Right kidney (tissue), 1 donor: Measurements from ENCODE around the gene POU2F3.

Experiments
- DNase-seq: peaks from one replicate; pipeline ENCODE4 v3.0.0-alpha.2; 2016

POU2F3 gene

DNA sequence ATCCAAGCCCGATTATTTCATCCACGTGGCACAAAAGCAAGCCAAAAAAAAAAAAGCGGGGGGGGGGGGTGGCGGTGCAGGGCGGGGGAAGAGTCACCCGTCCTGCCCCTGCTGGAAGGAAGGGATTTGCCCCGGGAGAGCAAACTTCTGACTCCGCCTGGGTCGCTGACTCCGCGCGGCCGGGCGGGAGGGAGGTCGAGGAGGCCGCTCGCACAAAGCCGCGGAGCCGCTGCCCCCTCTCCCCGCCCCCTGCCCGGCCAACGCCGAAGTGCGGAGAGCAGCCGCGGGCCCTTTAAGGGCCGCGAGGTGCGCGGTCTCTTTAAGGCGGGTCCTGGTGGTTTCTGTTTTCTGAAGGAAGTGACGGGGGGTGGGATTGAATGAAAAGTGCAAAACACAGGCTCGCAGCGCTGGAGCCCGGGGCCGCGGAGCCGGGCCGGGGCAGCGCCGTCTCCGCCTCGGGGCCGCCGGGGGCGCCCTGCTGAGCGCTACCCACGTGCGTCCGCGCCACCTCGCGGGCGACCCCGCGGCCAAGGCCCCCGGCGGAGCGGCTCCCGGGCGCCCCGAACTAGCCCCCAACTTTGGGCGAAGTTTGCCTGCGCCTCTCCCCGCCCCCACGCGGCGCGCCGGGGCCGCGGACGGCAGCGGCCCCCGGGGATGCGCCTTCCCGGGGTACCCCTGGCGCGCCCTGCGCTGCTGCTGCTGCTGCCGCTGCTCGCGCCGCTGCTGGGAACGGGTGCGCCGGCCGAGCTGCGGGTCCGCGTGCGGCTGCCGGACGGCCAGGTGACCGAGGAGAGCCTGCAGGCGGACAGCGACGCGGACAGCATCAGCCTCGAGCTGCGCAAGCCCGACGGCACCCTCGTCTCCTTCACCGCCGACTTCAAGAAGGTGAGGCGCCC lies 29.1 kb upstream of the POU2F3 start, which contains the start of gene OAF:
TSS of gene OAF (plus strand) at position 407 of the 896 bp plus-strand sequence. CDS start at position 655, 248 bp downstream.
- peak; percentile 96 for DNase-seq

DNA sequence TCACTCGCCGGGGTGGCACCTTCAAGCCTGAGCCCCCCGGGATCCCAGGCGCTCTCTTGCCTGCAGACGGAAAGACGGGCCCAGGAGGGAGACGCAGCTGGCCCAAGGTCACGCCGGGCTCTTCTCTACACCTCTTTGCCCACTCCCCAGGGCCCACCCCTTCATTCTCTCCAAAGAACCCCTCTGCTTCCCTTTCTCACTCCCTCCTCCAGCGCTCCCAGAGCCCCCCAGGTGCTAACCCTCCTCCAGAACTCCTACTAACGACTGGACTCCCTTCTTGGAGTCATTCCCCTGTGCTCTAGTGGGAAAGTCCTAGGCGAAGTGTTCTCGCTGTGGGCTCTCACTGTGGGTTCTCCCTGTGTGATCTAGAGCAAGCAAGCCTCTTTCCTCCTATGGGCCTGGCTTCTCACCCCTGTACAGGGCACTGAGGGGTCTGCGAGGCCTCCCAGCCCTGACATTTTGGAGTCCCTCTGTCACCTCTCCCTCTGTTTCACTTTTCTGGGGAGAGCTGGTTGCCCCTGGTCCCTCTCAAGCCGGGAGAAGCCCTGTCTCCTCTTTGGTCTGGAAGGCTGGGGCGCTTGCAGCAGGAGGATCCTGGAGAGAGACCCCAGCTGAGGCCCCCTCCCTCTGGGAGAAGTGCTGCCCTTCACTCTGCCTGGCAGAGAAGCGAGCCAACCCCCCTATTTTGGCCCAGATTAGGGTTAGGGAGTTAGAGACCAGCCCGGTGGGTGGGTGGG lies 28.2 kb upstream of the POU2F3 start:
- no peak for DNase-seq

DNA sequence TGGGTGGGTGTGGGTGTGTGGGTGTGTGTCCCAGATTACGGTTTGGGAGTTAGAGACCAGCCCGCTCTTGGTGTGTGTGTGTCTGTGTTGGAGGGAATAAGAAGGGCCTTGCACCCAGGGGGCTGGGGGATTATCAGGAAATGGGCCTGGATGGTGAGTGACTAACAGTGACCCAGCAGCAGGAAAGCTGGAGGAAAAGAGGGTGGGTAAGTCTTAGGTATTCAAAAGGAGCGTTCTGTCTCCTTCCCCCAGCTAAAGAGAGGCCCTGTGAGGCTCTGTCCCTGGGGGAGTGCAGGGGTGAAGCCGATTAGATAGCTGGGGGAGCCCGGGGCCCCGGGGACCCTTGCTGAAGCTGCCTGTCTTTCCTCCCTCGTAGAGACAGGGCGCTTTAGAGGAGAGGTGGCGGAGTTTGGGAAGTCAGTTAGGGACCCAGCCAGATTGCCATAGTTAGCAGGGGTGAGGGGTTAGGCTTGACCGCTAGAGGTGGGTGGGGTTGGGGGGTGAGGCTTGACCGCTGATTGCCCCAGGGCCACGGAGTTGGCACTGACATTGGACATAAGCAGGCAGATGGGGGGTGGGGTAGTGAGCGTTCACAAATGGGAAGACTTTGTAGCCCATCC lies 27.6 kb upstream of the POU2F3 start:
- no peak for DNase-seq

DNA sequence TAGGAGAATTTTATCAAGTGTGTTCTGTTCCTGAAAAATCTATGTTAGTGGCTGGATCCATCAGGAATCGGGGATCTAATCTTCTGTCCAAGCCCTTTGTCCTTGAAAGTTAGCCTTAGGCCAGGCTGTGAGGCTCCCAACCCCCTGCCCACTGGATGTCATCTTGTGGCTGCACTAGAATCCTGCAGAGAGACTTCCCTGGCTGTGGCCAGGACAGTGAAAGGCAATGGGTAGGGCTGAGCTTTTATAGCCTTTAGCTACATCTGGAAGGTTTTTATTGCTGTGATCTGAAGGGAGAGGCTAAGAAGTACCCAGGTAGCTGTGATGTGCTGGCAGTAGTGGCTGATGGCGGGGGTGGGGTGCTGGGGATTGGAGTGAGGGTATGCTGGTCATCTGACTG lies 27.0 kb upstream of the POU2F3 start:
- no peak for DNase-seq

DNA sequence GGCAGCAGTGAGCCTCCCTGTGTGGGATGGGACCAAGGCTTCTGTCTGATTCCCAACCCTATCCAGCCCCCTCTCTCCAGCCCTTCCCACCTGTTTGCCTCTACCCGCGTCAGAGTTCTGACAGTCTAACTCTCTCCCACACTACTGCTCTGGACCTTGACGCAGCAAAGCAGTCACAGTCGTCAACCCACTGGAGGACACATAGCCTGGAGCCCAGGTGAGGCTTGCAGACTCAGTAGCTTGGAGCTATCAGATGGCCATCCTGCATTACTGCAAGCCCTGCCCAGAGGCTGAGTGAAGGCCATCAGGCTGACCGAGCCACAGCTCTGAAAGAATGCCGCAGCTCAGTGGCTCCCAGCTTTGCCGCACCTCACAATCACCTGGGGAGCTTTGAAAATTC lies 25.4 kb upstream of the POU2F3 start:
- no peak for DNase-seq

DNA sequence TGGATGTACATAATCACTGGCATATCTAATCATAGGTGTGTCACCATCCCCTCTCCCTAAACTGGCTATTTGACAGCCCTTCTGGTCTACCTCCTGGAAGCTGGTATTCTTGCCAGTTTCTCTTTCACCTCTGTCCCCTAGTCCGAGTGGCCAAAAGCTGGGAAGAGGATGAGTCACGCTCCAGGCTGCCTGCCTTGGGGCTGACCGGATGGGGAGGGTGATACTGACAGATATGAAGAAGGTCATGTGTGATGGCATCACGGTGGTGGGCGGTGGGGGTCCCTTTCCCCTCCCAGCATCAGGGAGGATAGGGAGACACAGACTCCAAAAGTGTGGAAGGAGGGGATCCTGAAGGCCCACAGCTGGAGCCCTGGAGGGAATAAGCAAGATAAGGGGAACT lies 24.3 kb upstream of the POU2F3 start:
- no peak for DNase-seq

DNA sequence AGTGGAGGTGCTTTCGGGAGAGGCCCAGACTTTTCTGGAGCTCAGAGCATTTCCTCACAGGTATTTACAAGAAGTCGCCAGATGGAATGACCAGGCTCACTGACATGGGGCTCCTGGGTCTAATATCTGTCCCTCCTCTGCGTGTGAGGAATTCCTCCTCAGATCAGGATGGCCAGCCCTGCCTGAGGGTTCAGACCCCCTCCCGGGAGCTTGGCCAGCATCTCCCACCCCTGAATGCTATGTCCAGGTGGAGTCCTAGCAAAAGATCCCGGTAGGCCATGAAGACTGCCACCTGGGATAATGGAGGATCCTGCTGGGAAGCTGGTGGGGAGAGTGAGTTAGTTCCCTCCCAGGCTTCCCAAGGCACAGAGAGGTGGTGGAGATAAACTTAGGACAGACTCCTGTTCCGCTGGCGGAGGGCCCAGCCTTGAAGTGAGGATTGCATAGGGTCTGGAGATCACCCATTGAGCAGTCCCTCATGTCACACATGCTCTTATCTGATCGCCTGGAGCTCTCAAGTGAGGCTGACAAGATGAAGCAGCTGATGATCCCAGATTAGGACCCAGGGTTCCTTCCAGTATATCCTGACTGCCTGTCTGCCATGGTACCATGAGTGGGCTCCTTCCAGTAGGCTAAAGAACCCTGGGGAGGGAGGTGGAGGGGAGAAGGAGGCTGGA lies 23.4 kb upstream of the POU2F3 start:
- no peak for DNase-seq

DNA sequence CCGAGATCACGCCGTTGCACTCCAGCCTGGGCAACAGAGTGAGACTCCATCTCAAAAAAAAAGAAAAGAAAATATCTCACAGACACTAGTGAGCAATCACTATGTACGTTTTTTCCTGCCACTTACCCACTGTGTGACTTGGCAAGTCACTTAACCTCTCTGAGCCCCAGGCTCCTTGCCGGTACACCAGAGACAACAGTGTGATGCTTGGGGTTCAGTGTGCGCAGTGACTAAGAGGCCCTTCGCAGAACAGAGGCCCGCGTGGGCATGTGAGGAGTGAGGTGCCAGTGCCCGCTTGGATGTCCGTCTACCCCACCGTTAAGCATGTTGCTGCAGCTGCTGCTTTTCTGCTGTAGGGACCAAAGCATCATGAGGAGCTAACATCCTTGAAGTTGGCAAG lies 22.4 kb upstream of the POU2F3 start:
- no peak for DNase-seq

DNA sequence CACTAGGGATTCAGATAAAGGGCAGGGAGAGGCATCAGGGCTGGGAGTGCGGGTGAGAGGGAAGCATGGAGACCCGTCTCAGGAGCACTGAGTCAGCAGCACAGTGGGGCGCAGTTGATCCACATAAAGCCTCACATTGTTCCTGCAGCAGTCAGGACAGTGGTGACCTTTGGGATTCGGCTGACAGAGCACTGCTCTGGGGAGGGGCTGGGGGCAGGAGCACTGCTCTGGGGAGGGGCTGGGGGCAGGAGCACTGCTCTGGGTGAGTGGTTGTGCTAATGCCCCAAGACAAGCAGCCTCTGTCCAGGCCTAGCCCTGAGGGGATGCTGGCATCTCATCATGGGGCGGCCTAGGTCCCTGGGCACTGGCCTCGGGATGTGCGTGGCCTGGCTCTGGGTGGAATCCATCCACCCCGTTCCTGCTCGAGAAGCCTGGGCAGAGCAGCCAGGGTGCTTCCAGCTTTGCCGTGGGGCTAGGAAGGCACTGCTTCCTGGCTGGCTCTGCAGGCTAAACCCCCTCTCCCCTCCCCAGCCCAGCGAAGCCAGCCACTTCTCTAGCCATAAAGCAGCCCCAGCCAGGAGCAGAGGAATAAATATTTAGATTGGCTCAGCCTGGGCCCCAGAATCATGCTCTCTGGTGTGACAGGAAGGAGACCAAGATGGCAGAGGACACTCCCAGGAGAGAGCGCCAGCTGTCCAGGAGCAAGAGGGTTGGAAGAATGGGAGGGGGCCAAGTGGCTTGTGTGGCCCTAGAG lies 21.8 kb upstream of the POU2F3 start:
- DNase-seq, result no peak

DNA sequence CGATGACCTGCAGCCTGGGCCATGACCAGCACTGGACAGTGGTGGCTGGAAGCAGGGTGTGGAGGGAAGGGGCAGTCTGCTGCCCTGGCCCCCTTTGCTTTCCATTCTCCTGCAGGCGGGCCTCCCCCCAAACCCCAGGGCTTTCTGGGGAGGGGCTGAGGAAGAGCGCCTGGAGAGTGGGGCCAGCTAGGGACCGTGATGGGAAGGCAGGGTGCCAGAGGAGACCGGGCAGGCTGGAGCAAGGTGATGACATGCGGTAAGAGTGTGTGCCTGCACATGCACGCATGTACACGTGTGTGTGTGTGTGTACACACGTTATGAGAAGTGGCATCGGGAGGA lies 21.3 kb upstream of the POU2F3 start:
- no peak for DNase-seq

DNA sequence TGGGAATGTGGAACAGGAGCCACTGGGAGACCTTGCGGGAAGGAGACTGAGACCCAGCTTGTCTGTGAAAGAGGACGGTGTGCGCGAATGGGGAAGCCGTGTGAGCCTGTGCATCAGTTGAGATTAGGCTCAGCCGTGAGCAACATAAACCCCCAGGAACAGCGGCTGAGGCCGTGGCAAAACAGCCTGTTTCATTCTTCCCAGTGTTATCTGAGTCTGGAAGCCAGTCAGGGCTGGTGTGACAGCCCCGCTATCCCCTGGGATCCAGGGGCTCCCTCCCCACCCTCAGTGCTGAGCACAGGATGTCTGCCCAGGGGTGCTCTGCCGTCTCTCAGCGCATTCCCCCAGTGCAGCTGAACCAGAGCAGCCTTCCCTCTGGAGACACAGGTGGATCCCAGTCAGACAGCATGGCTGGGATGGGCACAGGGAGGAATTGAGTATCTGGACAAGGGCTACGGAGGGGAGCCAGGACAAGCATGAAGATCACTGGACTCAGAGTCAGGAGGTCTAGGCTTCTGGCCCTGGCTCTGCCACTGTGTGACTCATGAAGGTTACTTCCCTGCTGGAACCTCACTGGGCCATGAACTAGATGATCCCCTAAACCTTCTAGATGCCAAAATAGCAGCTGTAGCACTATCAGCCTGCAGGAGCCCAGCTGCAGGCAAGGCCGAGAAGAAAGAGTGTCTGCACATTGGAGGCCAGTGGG lies 20.6 kb upstream of the POU2F3 start:
- no peak for DNase-seq

DNA sequence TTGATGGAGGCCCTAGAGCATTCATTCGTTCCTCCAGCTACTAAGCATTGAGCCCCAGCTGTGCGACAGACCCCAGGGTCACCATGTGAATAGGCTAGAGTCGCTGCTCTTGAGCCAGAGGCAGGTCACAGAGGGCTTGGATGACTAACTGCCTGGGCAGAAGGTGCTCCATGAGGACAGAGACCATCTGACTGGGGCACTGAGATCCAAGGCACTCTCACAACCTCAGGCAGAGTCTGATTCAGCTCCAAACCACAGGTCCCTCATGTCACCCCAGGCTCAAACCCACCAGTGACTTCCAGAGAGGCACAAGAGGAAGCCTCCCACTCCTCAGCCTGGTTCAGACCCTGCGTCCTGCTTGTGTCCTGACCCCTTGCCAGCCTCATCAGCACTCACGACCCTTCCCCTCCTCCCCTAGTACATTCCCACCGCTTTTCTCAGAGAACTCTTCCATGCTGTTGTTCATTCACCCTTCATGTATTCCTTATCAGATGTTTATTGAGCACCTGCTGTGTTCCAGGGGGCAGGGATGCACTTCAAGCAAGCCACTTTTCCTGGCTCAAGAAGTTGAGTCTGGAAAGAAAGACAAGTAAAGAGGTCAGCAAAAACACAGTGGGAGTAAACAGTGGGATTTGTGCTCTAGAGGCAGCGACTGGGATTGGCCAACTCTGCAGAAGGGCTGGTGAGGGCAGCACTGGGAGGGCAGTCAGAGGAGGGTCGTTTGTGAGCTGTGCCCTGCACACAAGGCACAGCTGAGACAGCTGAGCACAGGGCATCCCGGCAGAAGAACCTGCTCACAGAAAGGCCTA lies 19.8 kb upstream of the POU2F3 start:
- DNase-seq, result no peak

DNA sequence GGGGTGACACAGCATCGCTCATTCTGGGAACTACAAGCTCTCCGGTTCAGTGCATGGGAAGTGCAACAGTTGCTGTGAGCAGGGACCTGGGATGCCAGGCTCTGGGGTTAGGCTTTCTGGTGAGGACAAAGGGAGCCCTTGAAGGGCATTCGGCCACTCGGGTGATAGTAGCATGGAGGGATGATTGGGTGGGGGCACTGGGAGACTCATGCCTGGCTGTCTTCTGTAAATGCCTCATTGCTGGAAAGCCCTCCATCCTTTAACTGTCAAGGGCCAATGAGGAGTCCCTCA lies 19.2 kb upstream of the POU2F3 start:
- no peak for DNase-seq

DNA sequence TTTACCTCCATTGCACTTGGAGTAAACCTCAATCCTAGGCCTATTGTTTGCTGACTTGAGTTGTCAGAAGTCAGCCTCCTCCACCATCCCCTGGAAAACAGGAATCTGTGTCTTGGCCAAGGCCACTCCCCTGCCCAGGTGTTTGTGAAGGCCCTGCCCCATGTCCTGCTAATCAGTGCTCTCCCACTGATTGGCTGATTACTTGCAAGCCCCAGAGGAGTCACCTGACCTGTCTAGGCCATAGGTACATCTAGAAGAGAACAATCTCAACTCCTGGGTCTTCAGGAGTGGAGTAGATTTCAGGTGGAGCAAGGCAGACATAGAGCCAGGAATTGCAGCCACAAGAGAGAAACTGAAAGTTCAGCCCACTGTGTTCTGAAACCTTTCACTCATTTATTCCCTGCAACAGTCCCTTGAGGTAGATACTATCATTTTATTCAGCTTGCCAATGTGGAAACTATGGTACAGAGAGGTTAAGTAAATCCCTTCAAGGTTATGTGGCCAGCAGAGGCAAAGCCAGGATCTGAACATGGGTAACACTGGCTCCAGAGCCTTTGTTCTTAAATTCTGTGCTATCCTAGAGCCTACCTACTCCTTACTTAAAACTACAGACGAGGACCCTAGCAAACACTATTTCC lies 18.7 kb upstream of the POU2F3 start:
- no peak for DNase-seq

DNA sequence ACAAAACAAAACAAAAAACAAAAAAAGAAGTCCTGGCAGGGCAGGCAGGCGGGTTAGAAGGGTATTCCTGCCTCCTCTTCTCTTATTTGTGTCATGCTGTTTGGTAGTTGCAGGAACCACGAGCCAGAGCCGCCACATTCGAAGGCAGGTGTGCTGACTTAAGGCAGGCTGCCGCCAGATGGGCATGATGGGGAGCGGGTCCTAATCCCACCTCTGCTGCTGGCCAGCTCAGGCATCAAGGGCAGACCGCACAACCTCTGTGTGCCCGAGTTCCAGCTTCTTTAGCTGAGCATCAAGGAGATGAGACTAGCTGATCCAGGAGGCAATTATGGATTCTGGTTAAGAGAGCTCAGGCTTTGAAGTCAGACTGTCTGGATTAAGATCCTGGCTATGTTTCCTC lies 17.0 kb upstream of the POU2F3 start:
- DNase-seq, result no peak

DNA sequence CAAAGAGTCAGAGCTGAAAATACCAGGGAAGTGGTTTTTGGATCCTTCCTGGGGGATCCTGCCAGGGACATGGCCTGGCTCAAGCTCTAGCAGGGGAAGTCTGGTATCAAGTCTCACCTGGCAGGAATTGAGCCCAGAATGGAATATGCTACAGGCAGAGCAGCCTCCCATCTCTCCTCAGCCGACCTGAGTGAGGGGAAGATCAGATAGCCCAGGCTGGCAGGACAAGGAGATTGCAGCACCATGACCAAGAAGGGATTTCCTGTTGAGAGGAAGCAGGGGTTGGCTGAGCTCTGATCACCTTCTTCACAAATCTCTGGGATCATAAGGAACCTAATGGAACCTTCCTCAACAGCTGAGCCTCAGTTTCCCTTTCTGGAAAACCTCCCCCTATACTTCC lies 16.1 kb upstream of the POU2F3 start:
- no peak for DNase-seq

DNA sequence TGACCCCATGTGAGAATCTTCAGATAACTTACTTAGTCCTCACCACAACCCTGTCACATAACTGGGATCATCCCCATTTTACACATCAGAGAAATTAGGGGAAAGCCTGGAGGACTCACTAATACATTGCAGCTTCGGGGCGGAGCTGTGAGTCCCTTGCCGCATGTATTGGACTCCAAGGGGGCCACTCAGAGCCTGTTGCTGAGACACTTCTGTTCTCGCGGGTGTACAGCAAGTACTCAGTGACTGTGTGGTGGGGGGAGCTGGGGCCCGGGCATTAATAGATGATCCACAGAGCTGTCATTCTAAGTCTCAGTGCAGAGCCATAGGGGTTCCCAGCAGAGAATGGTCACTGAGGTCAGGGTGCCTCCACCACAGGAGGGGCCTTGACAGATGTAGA lies 15.6 kb upstream of the POU2F3 start:
- DNase-seq, result no peak

DNA sequence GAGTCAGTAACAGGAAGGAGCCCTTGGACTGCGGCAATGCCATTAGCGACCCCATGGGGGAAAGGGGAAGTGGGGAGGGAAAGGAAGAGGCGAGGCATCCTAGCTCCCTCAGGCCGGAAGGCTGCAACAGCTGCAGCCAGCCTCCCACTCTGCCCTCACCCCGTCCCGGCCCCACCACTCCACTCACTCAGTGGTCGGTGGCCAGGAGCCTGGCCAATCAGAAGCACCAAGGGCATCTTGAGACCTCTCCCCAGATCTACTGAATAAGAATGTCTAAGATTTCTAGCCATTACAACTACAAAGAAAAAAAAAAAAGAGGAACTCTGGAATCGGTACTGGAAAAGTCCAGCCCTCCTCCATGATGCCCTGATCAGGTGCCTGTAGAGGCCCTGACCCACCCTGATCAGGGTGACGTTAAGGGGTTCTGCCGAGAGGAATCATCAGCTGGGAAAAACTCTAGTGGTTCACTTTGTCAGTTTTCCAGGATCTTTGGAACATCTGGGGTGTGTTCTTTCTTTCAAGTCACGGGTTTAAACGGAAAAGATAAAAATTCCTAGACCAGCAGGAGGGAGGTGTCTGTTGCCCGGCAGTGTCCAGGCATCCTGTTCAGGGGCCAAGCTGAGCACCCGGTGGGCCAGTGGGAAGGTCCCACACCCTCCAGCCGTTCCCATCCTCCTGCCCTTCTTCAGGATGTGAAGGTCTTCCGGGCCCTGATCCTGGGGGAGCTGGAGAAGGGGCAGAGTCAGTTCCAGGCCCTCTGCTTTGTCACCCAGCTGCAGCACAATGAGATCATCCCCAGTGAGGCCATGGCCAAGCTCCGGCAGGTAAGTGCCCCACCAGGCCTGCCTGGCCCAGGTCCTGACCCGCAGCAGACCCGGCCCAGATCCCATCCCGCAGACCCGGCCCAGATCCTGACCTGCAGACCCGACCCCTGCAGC lies 14.7 kb upstream of the POU2F3 start:
- DNase-seq, result no peak

DNA sequence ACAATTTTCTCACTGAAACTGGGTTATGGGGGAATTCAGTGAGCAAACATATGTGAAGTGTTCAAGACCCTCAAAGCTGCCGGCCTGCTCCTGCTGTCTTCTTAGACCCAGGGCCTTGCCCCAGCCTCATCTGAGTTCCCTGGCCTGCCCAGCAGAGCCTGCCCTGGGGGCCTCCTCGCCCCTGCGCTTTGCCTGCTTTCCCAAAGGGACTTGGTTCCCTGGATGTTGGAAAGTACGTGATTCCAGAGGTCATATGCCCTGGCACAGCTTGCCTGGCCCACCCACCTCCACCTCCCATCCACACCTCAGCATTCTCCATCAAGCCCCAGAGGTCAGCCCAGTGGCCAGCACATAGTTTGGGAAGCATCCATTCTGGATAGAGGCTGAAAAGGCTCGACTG lies 13.7 kb upstream of the POU2F3 start:
- DNase-seq, result no peak
